IMR-90 (cell line): ENCODE measurements around the gene POFUT1. TPM values are rescaled to one million over a fixed set of nuclear protein-coding genes. Genes with fewer than 3 reads are reported as not detected.

Experiments used
- ATAC-seq: fragments of 200-7000 bp; cut with Tn5 transposase; 2 replicates; pipeline ENCODE4 v1.9.1; 2020; ENCODE audit warnings: low read depth, mild to moderate bottlenecking, moderate library complexity
- BruUV-seq: library from RNA; stranded (reverse); fragments of 400-500 nt; replicated peaks from 2 replicates; lab custom pipeline; 2021; lab: Mats Ljungman, UMichigan
- CTCF ChIA-PET: fragments of 300-600 bp; formaldehyde crosslinking; extraction: SDS; loops from one replicate; lab custom pipeline; 2021; ENCODE audit warnings: antibody characterized with exemption; lab: Yijun Ruan, JAX
- POLR2A ChIA-PET: fragments of 300-600 bp; sonication (Branson Sonifier 250); formaldehyde crosslinking; loops from one replicate; lab custom pipeline; 2022; ENCODE audit warnings: antibody characterized with exemption; ENCODE audit not compliant: unreplicated experiment; lab: Charles Lee
- DNase-seq: peaks from one replicate; pipeline ENCODE4 v3.0.0; 2013
- H2AFZ ChIP-seq: replicated peaks from 2 replicates; pipeline ENCODE3; 2013; ENCODE audit warnings: low read length, mild to moderate bottlenecking; ENCODE audit not compliant: poor library complexity
- H2AK5ac ChIP-seq: 2 replicates; pipeline ENCODE4 v1.6.1; 2013; ENCODE audit warnings: low read depth, low read length, inconsistent platforms
- H2AK9ac ChIP-seq: replicated peaks from 2 replicates; pipeline ENCODE3; 2013; ENCODE audit warnings: mild to moderate bottlenecking, low read depth, low read length, moderate library complexity; ENCODE audit not compliant: poor library complexity
- H2BK120ac ChIP-seq: 2 replicates; pipeline ENCODE4 v1.6.1; 2013; ENCODE audit warnings: low read depth, low read length, inconsistent platforms
- H2BK15ac ChIP-seq: 3 replicates; pipeline ENCODE4 v1.6.1; 2013; ENCODE audit warnings: low read depth, low read length, inconsistent platforms
- H2BK20ac ChIP-seq: 2 replicates; pipeline ENCODE4 v1.6.1; 2013; ENCODE audit warnings: low read depth, mild to moderate bottlenecking, inconsistent platforms, low read length, moderate library complexity
- H2BK5ac ChIP-seq: 2 replicates; pipeline ENCODE4 v1.6.1; 2013; ENCODE audit warnings: mild to moderate bottlenecking, low read depth, low read length, inconsistent platforms; ENCODE audit not compliant: poor library complexity, severe bottlenecking
- H3K14ac ChIP-seq: replicated peaks from 2 replicates; pipeline ENCODE4 v1.6.1; 2013; ENCODE audit warnings: low read depth, low read length, inconsistent platforms
- H3K18ac ChIP-seq: 2 replicates; pipeline ENCODE4 v1.6.1; 2013; ENCODE audit warnings: low read depth, low read length, control low read depth
- H3K23ac ChIP-seq: 2 replicates; pipeline ENCODE4 v1.6.1; 2013; ENCODE audit warnings: low read depth, low read length, inconsistent platforms
- H3K27ac ChIP-seq: 2 replicates; pipeline ENCODE4 v1.5.1; 2013; ENCODE audit warnings: mild to moderate bottlenecking, control low read depth, low read length; ENCODE audit not compliant: insufficient read depth
- H3K27me3 ChIP-seq: 2 replicates; pipeline ENCODE4 v1.6.1; 2013; ENCODE audit warnings: low read length; ENCODE audit not compliant: control insufficient read depth, insufficient read depth
- H3K36me3 ChIP-seq: 2 replicates; pipeline ENCODE4 v1.6.1; 2013; ENCODE audit warnings: low read length, mixed read lengths; ENCODE audit not compliant: control insufficient read depth, insufficient read depth
- H3K4ac ChIP-seq: 2 replicates; pipeline ENCODE4 v1.6.1; 2013; ENCODE audit warnings: low read depth, low read length, inconsistent platforms
- H3K4me1 ChIP-seq: 2 replicates; pipeline ENCODE4 v1.6.1; 2013; ENCODE audit warnings: low read length, mixed read lengths; ENCODE audit not compliant: control insufficient read depth, insufficient read depth
- H3K4me2 ChIP-seq: 2 replicates; pipeline ENCODE4 v1.6.1; 2013; ENCODE audit warnings: low read depth, mild to moderate bottlenecking, control low read depth, low read length, moderate library complexity
- H3K4me3 ChIP-seq: 2 replicates; pipeline ENCODE4 v1.5.1; 2013; ENCODE audit warnings: low read depth, mild to moderate bottlenecking, control low read depth, low read length, moderate library complexity; ENCODE audit not compliant: insufficient read depth
- H3K56ac ChIP-seq: 2 replicates; pipeline ENCODE4 v1.6.1; 2013; ENCODE audit warnings: low read length, inconsistent platforms; ENCODE audit not compliant: insufficient read depth; ENCODE audit errors: extremely low read depth
- H3K79me1 ChIP-seq, 2 experiments: 2 replicates each; pipeline ENCODE4 v1.6.1; 2013; ENCODE audit warnings: low read length in 2 of 2, inconsistent platforms in 1 of 2, low read depth in 1 of 2
- H3K9ac ChIP-seq: 2 replicates; pipeline ENCODE4 v1.6.1; 2013; ENCODE audit warnings: low read depth, low read length, control low read depth
- H3K9me1 ChIP-seq: 2 replicates; pipeline ENCODE4 v1.6.1; 2013; ENCODE audit warnings: low read length, inconsistent platforms; ENCODE audit not compliant: insufficient read depth
- H3K9me3 ChIP-seq: 2 replicates; pipeline ENCODE4 v1.6.1; 2013; ENCODE audit warnings: low read length; ENCODE audit not compliant: control insufficient read depth, insufficient read depth
- H4K20me1 ChIP-seq: 2 replicates; pipeline ENCODE4 v1.6.1; 2013; ENCODE audit warnings: low read length, inconsistent platforms; ENCODE audit not compliant: insufficient read depth
- H4K5ac ChIP-seq: 2 replicates; pipeline ENCODE4 v1.6.1; 2013; ENCODE audit warnings: mild to moderate bottlenecking, low read depth, low read length, control low read depth
- H4K8ac ChIP-seq, 2 experiments: 2 replicates each; pipeline ENCODE4 v1.6.1; 2013; ENCODE audit warnings: low read depth in 2 of 2, low read length in 2 of 2, control low read depth in 1 of 2, inconsistent platforms in 1 of 2
- H4K91ac ChIP-seq: 2 replicates; pipeline ENCODE4 v1.6.1; 2013; ENCODE audit warnings: low read depth, low read length, inconsistent platforms; ENCODE audit not compliant: insufficient read depth
- CEBPB ChIP-seq: IDR thresholded peaks from 2 replicates; pipeline ENCODE4 v1.6.1; 2012; ENCODE audit warnings: low read depth, low read length, improper control_type of control experiment
- MAFK ChIP-seq: IDR thresholded peaks from 2 replicates; pipeline ENCODE4 v1.6.1; 2012; ENCODE audit warnings: low read depth, low read length, improper control_type of control experiment
- MAZ ChIP-seq: IDR thresholded peaks from 2 replicates; pipeline ENCODE4 v1.6.1; 2012; ENCODE audit warnings: low read depth, mild to moderate bottlenecking, low read length, improper control_type of control experiment, moderate library complexity, borderline replicate concordance
- MXI1 ChIP-seq: IDR thresholded peaks from 2 replicates; pipeline ENCODE4 v1.6.1; 2012; ENCODE audit warnings: low read depth, mild to moderate bottlenecking, low read length, moderate library complexity, borderline replicate concordance
- RFX5 ChIP-seq: IDR thresholded peaks from 2 replicates; pipeline ENCODE4 v1.8.0; 2012; ENCODE audit warnings: low read depth, mild to moderate bottlenecking, low read length, moderate library complexity
- WGBS, 2 experiments: methylation state at CpG; one replicate each; pipeline versions ENCODE4 v1.1.5 to v1.1.7; 2013; ENCODE audit warnings: missing lambda C conversion rate in 2 of 2; ENCODE audit not compliant: insufficient read length in 1 of 2; ENCODE audit errors: extremely low coverage in 2 of 2; 5-methylcytosine and 5-hydroxymethylcytosine counted together
- dilution Hi-C: fragments of 300-500 bp; cut with HindIII; formaldehyde crosslinking; loops from one replicate; pipeline ENCODE4 v1.14.3; 2018; ENCODE audit warnings: low sequenced_read_pairs; ENCODE audit not compliant: unreplicated experiment
- in situ Hi-C: fragments of 300-500 bp; cut with MboI; formaldehyde crosslinking; loops from 3 replicates; pipeline ENCODE4 v1.14.3; 2019; ENCODE audit warnings: low sequenced_read_pairs, inconsistent platforms, mixed read lengths
- intact Hi-C: fragments of 100-400 bp; cut with micrococcal nuclease; formaldehyde crosslinking; loops from 2 replicates; pipeline ENCODE4 v1.10.0; 2022
- polyA plus RNA-seq, 3 experiments: library from polyadenylated mRNA; depleted of rRNA; stranded (reverse); fragments of >200 nt; gene quantifications; 2 replicates each; pipeline ENCODE4 v1.2.3, GENCODE V29; 2012; ENCODE audit warnings: low replicate concordance in 1 of 3
- total RNA-seq: library from RNA; depleted of rRNA; stranded (reverse); fragments of >200 nt; gene quantifications from 2 replicates; pipeline ENCODE4 v1.2.3, GENCODE V29; 2012

Gene POFUT1
- total and polyA plus RNA-seq, 2 of the 4 experiments (the other 2 are of a cell fraction), result 25.5 to 41.1 TPM

GRCh38 chr20:32160341-32160740 is 47.3 kb upstream of the POFUT1 start:
- Histone ChIP-seq H3K27ac (no peak overlapping the region), H4K20me1 (peaks cover 5% of the 10 kb centered on the region), H2BK5ac (no peak overlapping the region), H4K91ac (no peak overlapping the region), H3K18ac (no peak overlapping the region), H3K4me3 (no peak overlapping the region), H3K27me3 (no peaks in the 10 kb centered on the region), H3K4ac (no peak overlapping the region), H2BK120ac (no peak overlapping the region), H4K8ac (no peak overlapping the region), H3K79me1 (peaks cover 0 to 13% of the 10 kb centered on the region in 2 experiments; a peak in 2 of 4 replicates), H2BK15ac (no peak overlapping the region), H3K23ac (no peak overlapping the region), H3K9me3 (no peaks in the 10 kb centered on the region), H3K36me3 (peaks cover 62% of the 10 kb centered on the region), H3K9ac (no peak overlapping the region), H3K4me1 (peaks cover 2% of the 10 kb centered on the region; the same call in 1 of the 2 replicates), H2AFZ (no peak overlapping the region), H3K9me1 (peaks cover 15% of the 10 kb centered on the region), H2AK9ac (no peak overlapping the region), H4K5ac (no peak overlapping the region), H3K14ac (no peak overlapping the region), H3K56ac (no peak overlapping the region), H2AK5ac (no peak overlapping the region), H3K4me2 (no peak overlapping the region), H2BK20ac (no peak overlapping the region)
- intact Hi-C loops, result no loop called here
- CTCF ChIA-PET, result interaction anchor here (0.6 kb wide), 1 partner anchor 12 kb away, joined by 3 read pairs; no protein-coding TSS in a partner anchor
- 100% methylated on average over 1 of the region's 5 CpGs; no CpG with 5 or more reads in 1 of the 2 experiments for WGBS, 2 experiments
- in situ Hi-C loops, result no loop called here
- POLR2A ChIA-PET, result no interaction called here
- no peak for TF ChIP-seq CEBPB
- TF ChIP-seq MAFK, result no peak
- TF ChIP-seq RFX5, result no peak
- no peak for TF ChIP-seq MAZ
- TF ChIP-seq MXI1, result no peak
- no TSS peak for BruUV-seq
- DNase-seq (no peak), ATAC-seq (no peak)
- dilution Hi-C loops, result no loop called here
